GM04504 (cell line): ENCODE data around the gene DPP6.

Experiments
- DNase-seq: peaks from one replicate; pipeline ENCODE4 v3.0.0-alpha.2; 2012; ENCODE audit warnings: low read depth

DPP6 gene

GRCh38 chr7:154880513-154880912 is 828.3 kb downstream of the DPP6 start:
- DNase-seq, result no peak

GRCh38 chr7:154881026-154881425 is 828.8 kb downstream of the DPP6 start:
- no peak for DNase-seq

GRCh38 chr7:154881526-154881925 is 829.3 kb downstream of the DPP6 start:
- DNase-seq, result no peak

GRCh38 chr7:154882931-154883474 is 830.8 kb downstream of the DPP6 start:
- DNase-seq, result no peak

- DNase-seq, result no peak
Observed at GRCh38 chr7:154884348-154884920, 832.2 kb downstream of the DPP6 start.

GRCh38 chr7:154886591-154886990 is 834.4 kb downstream of the DPP6 start:
- DNase-seq, result no peak

GRCh38 chr7:154888690-154889089 is 836.5 kb downstream of the DPP6 start:
- no peak for DNase-seq

- DNase-seq, result no peak
Observed at GRCh38 chr7:154892459-154892858, 840.3 kb downstream of the DPP6 start.

- no peak for DNase-seq
Observed at GRCh38 chr7:154896076-154896475, 843.9 kb downstream of the DPP6 start.

- no peak for DNase-seq
Observed at GRCh38 chr7:154898973-154899855, 847.0 kb downstream of the DPP6 start.

- DNase-seq, result no peak
Observed at GRCh38 chr7:154899862-154900261, 847.7 kb downstream of the DPP6 start.

GRCh38 chr7:154902600-154903082 is 850.4 kb downstream of the DPP6 start:
- DNase-seq, result no peak

- no peak for DNase-seq
Observed at GRCh38 chr7:154903083-154903731, 851.0 kb downstream of the DPP6 start.

GRCh38 chr7:154905146-154905545 is 852.9 kb downstream of the DPP6 start:
- no peak for DNase-seq

- no peak for DNase-seq
Observed at GRCh38 chr7:154905615-154906014, 853.4 kb downstream of the DPP6 start.

- no peak for DNase-seq
Observed at GRCh38 chr7:154906201-154906600, 854.0 kb downstream of the DPP6 start.

GRCh38 chr7:154906736-154907355 is 854.6 kb downstream of the DPP6 start:
- DNase-seq, result no peak

GRCh38 chr7:154907651-154908620 is 855.7 kb downstream of the DPP6 start:
- DNase-seq, result no peak

- no peak for DNase-seq
Observed at GRCh38 chr7:154909241-154910105, 857.3 kb downstream of the DPP6 start.

GRCh38 chr7:154910125-154910524 is 857.9 kb downstream of the DPP6 start:
- DNase-seq, result no peak
